Tibial artery (tissue), 4 donors: ENCODE results near the gene THOP1.

Experiments used
- DNase-seq, 2 donors: peaks; one replicate each; pipeline ENCODE4 v3.0.0-alpha.2; 2019
- H3K27ac ChIP-seq, 2 donors: fragments of 200-600 bp; sonication (generic) in 1 of 2; 1 replicate in 1 of 2; 2 replicates in 1 of 2; pipeline ENCODE4 v1.5.1; 2018 to 2019; ENCODE audit warnings: mild to moderate bottlenecking in 1 of 2
- H3K27me3 ChIP-seq, 2 donors: fragments of 200-600 bp; sonication (generic) in 1 of 2; one replicate each; pipeline versions ENCODE4 v1.5.1 to v1.6.0; 2016 to 2019
- H3K36me3 ChIP-seq, 3 donors: fragments of 200-600 bp; sonication (generic) in 2 of 3; one replicate each; pipeline ENCODE4 v1.5.1; 2016 to 2019; ENCODE audit warnings: mild to moderate bottlenecking in 2 of 3
- H3K4me1 ChIP-seq, 4 donors: fragments of 200-600 bp; sonication (generic) in 2 of 4; 1 replicate in 3 of 4; 2 replicates in 1 of 4; pipeline ENCODE4 v1.5.1; 2016 to 2019
- H3K4me3 ChIP-seq, 2 donors: fragments of 200-600 bp; sonication (generic) in 1 of 2; 1 replicate in 1 of 2; 2 replicates in 1 of 2; pipeline ENCODE4 v1.5.1; 2018 to 2019; ENCODE audit warnings: mild to moderate bottlenecking in 2 of 2
- H3K9me3 ChIP-seq, 3 donors: fragments of 200-600 bp; sonication (generic) in 1 of 3; one replicate each; pipeline ENCODE4 v1.5.1; 2016 to 2019
- intact Hi-C: fragments of 100-400 bp; cut with DNase I; formaldehyde crosslinking; loops from one replicate; pipeline ENCODE4 v1.15.0; 2023; ENCODE audit warnings: low total_unique reads
- TF ChIP-seq, protein P1 (sequence below), 2 experiments: fragments of 200-600 bp in 1 of 2; fragments of 450-650 bp in 1 of 2; IDR thresholded peaks; one replicate each; pipeline ENCODE4 v1.5.1; 2017 to 2019; ENCODE audit warnings: antibody characterized with exemption in 2 of 2, mild to moderate bottlenecking in 1 of 2, moderate library complexity in 1 of 2

Gene THOP1

DNA sequence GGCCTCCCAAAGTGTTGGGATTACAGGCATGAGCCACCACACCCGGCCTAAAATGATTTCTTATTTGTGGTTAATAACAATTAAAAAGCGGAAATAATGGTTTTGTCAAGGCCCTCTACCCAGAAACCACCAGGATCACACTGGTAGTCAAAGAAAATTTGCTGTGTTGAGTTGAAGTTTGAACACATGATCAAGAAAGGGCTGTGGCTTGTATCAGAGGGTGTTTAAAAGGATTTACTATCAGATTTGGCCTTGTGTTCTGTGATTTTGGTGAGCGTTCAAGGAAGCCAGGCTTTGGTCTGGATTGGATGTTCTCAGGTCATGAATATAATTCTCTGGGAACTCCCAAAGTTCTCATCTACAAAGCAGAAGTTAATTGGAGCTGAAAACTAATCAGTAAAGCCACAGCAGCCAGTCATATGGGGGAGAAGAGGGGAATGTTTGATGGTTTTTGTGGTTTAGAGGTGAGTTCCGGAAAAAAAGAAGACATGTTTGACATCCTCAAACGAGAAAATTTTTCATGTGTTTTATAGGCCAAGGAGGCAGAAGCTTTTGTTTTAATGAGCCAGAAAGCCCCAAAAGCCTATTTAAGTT, 71.3 kb downstream of the THOP1 start:
- no peak for DNase-seq
- peaks cover 60 to 79% (median 65%) of the 10 kb centered on the region in 3 donors for H3K36me3 ChIP-seq
- H3K27me3 ChIP-seq = no peaks in the 10 kb centered on the region
- H3K9me3 ChIP-seq = peaks cover 8 to 94% (median 91%) of the 10 kb centered on the region in 3 donors
- H3K4me3 ChIP-seq = no peak overlapping the region
- intact Hi-C loops = no loop called here
- no peaks in the 10 kb centered on the region for H3K4me1 ChIP-seq
- TF ChIP-seq, protein P1, sequence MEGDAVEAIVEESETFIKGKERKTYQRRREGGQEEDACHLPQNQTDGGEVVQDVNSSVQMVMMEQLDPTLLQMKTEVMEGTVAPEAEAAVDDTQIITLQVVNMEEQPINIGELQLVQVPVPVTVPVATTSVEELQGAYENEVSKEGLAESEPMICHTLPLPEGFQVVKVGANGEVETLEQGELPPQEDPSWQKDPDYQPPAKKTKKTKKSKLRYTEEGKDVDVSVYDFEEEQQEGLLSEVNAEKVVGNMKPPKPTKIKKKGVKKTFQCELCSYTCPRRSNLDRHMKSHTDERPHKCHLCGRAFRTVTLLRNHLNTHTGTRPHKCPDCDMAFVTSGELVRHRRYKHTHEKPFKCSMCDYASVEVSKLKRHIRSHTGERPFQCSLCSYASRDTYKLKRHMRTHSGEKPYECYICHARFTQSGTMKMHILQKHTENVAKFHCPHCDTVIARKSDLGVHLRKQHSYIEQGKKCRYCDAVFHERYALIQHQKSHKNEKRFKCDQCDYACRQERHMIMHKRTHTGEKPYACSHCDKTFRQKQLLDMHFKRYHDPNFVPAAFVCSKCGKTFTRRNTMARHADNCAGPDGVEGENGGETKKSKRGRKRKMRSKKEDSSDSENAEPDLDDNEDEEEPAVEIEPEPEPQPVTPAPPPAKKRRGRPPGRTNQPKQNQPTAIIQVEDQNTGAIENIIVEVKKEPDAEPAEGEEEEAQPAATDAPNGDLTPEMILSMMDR (IDR thresholded peaks at IDR 0.05) = no peak
- no peak overlapping the region for H3K27ac ChIP-seq

DNA sequence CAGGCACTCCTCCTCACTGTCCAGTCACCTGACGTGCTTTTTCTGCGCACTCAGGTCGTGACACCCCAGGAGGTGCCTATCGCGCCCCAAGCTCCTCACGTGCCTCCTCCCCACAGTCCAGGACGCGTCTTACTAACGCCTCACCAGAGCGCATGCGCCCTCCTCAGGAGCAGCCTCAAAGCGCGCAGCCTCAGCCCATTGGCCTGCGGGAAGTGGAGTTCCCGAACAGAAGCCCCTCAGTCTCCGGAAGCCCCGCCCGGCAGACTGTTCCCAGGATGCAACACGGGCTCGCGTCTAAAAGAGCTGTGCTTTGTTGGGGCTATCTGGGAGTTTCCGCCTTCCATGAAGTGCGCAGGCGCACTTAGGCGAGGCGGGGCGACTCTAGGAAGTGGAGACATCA, 73.6 kb downstream of the THOP1 start:
- Histone ChIP-seq H3K4me3 (no peak overlapping the region), H3K36me3 (peaks cover 37 to 56% (median 42%) of the 10 kb centered on the region in 3 donors), H3K4me1 (no peaks in the 10 kb centered on the region), H3K9me3 (peaks cover 0 to 71% (median 68%) of the 10 kb centered on the region in 3 donors), H3K27me3 (no peaks in the 10 kb centered on the region), H3K27ac (no peak overlapping the region)
- intact Hi-C loops = no loop called here
- TF ChIP-seq, protein P1 (IDR thresholded peaks at IDR 0.05) = no peak
- no peak for DNase-seq

DNA sequence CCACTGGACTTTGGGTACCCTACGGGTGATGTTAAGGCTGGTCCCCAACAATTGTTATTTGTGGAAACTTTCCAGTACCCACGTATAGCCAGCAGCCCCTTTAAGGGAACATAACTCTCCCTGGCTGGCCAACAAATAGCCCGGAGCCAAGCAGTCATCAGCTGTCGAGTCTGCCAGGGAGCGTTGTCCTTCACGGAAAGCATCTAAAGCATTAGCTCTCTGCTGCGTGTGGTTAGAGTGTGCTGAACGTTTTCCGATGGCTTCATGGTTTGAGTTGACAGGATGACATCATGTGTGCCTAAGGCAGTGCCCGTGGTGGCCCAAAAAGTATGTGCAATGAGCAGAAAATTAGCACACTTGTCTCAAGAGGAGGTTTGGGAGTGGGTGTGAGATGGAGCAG, 78.5 kb downstream of the THOP1 start:
- DNase-seq = no peak
- Histone ChIP-seq H3K27ac (no peak overlapping the region), H3K4me3 (no peak overlapping the region), H3K36me3 (peaks cover 3 to 8% (median 4%) of the 10 kb centered on the region in 3 donors), H3K4me1 (no peaks in the 10 kb centered on the region), H3K27me3 (no peaks in the 10 kb centered on the region), H3K9me3 (peaks cover 0 to 23% (median 18%) of the 10 kb centered on the region in 3 donors)
- TF ChIP-seq, protein P1 (IDR thresholded peaks at IDR 0.05) = no peak
- intact Hi-C loops = no loop called here
